Measurements from ENCODE around the gene ARL6IP6.

Gene ARL6IP6

DNA sequence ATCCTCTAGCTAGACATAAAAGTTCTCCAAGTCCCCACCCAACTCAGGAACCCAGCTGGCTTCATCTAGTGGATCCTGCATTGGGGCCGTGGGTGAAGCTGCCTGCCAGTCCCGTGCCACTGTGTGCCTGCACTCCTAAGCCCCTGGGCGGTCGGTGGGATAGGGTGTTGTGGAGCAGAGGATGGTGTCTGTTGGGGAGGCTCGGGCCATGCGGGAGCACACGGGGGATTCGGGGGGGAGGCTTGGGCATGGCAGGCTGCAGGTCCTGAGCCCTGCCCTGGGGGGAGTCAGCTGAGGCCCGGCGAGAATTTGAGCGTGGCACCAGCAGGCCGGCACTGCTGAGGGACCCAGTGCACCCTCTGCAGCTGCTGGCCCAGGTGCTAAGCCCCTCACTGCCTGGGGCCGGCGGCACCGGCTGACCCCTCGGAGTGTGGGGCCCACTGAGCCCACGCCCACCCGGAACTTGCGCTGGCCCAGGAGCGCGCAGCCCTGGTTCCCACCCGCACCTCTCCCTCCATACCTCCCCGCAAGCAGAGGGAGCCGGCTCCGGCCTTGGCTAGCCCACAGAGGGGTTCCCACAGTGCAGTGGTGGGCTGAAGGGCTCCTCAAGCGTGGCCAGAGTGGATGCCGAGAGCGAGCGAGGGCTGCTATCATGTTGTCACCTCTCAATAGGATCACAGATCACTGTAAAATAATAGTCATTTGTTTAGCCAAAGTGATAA lies 86.4 kb downstream of the ARL6IP6 start:
- no peak for DNase-seq (ENCODE audit: low read depth in 3 of 3)

GRCh38 chr2:152811916-152812315 lies 93.5 kb downstream of the ARL6IP6 start:
- DNase-seq (ENCODE audit: low read depth in 3 of 3), result no peak
